ENCODE results near the gene TGM4. TPM values are rescaled to one million over a fixed set of nuclear protein-coding genes. Genes with fewer than 3 reads are reported as not detected.

The TGM4 gene
- total RNA-seq, 1 experiment from 2014 or later, result 0.14 TPM

DNA sequence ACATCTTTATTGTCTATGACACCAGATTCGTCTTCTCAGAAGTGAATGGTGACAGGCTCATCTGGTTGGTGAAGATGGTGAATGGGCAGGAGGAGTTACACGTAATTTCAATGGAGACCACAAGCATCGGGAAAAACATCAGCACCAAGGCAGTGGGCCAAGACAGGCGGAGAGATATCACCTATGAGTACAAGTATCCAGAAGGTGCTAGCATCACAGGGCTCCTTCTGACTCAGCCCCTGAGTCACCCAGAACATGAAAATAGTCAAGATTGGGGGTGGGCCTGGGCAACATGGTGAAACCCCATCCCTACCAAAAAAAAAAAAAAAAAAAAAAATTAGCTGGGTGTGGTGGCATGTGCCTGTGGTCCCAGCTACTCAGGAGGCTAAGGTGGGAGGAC is 32.6 kb downstream of the TGM4 start:
- CTCF ChIA-PET, result no interaction called here
- H3K27ac Mint-ChIP-seq (ENCODE audit: unreplicated experiment), result no peak overlapping the region
- H3K4me1 Mint-ChIP-seq (ENCODE audit: low read depth, unreplicated experiment), result no peaks in the 10 kb centered on the region
- no peaks in the 10 kb centered on the region for H3K9me3 Mint-ChIP-seq (ENCODE audit: low read depth, unreplicated experiment)
- no peaks in the 10 kb centered on the region for H3K36me3 Mint-ChIP-seq (ENCODE audit: insufficient read depth, unreplicated experiment)
- intact Hi-C loops (cut with micrococcal nuclease; ENCODE audit: unreplicated experiment), result no loop called here
- DNase-seq, result no peak
- TF ChIP-seq, protein P1, sequence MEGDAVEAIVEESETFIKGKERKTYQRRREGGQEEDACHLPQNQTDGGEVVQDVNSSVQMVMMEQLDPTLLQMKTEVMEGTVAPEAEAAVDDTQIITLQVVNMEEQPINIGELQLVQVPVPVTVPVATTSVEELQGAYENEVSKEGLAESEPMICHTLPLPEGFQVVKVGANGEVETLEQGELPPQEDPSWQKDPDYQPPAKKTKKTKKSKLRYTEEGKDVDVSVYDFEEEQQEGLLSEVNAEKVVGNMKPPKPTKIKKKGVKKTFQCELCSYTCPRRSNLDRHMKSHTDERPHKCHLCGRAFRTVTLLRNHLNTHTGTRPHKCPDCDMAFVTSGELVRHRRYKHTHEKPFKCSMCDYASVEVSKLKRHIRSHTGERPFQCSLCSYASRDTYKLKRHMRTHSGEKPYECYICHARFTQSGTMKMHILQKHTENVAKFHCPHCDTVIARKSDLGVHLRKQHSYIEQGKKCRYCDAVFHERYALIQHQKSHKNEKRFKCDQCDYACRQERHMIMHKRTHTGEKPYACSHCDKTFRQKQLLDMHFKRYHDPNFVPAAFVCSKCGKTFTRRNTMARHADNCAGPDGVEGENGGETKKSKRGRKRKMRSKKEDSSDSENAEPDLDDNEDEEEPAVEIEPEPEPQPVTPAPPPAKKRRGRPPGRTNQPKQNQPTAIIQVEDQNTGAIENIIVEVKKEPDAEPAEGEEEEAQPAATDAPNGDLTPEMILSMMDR (IDR thresholded peaks at IDR 0.05; ENCODE audit: unreplicated experiment), result no peak
- no peaks in the 10 kb centered on the region for H3K27me3 Mint-ChIP-seq (ENCODE audit: unreplicated experiment)
- no TSS peak for BruUV-seq (replicated peaks)
- H3K4me3 Mint-ChIP-seq (ENCODE audit: low read depth, unreplicated experiment), result no peak overlapping the region

DNA sequence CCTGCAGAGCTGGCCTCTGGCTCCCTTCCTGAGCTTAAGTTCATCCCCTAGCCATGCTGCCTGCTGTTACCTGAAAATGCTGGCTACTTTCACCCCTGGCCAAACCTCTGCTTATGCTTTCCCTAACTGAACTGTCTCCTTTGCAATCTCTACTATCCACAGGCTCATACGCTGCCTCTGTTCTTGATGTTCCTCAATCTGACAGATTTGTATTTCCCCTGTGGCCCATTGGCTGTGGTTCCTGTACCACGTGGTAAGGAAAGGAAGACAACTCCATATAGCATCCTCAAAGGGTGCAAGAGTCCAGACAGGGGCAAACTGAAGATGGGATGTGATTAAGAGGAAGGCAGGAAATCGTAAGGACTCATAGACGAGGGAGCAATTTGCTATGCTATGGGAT is 33.2 kb downstream of the TGM4 start:
- CTCF ChIA-PET, result no interaction called here
- Mint-ChIP-seq H3K27me3 (ENCODE audit: unreplicated experiment) (no peaks in the 10 kb centered on the region), H3K9me3 (ENCODE audit: low read depth, unreplicated experiment) (no peaks in the 10 kb centered on the region), H3K4me1 (ENCODE audit: low read depth, unreplicated experiment) (no peaks in the 10 kb centered on the region), H3K36me3 (ENCODE audit: insufficient read depth, unreplicated experiment) (no peaks in the 10 kb centered on the region), H3K27ac (ENCODE audit: unreplicated experiment) (no peak overlapping the region), H3K4me3 (ENCODE audit: low read depth, unreplicated experiment) (no peak overlapping the region)
- TF ChIP-seq, protein P1 (IDR thresholded peaks at IDR 0.05; ENCODE audit: unreplicated experiment), result no peak
- intact Hi-C loops (cut with micrococcal nuclease; ENCODE audit: unreplicated experiment), result no loop called here
- no peak for DNase-seq
- BruUV-seq (replicated peaks), result no TSS peak

DNA sequence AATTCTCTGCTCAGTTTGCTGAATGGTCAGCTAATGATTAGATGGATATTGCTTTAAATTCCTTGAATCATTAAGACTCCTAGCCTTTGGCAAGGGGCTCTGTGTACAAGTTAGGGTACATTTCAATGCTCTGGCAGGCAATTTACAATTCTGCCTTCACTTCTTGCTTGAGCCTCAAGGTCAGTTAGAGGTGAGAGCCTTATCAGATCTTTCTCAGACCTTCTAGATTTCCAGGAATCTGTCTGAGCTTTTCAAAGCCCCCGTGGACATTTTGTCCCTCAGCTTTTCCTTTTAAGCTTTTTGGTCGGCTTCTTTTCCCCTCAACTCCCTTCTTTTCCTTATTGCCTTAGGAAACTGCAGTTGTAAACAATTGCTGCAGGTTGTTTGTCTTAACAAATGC is 34.7 kb downstream of the TGM4 start:
- H3K27ac Mint-ChIP-seq (ENCODE audit: unreplicated experiment), result no peak overlapping the region
- BruUV-seq (replicated peaks), result no TSS peak
- DNase-seq, result no peak
- H3K4me1 Mint-ChIP-seq (ENCODE audit: low read depth, unreplicated experiment), result no peaks in the 10 kb centered on the region
- no peak overlapping the region for H3K4me3 Mint-ChIP-seq (ENCODE audit: low read depth, unreplicated experiment)
- H3K9me3 Mint-ChIP-seq (ENCODE audit: low read depth, unreplicated experiment), result no peaks in the 10 kb centered on the region
- peaks cover 4% of the 10 kb centered on the region for H3K36me3 Mint-ChIP-seq (ENCODE audit: insufficient read depth, unreplicated experiment)
- TF ChIP-seq, protein P1 (IDR thresholded peaks at IDR 0.05; ENCODE audit: unreplicated experiment), result no peak
- no peaks in the 10 kb centered on the region for H3K27me3 Mint-ChIP-seq (ENCODE audit: unreplicated experiment)
- CTCF ChIA-PET, result no interaction called here
- intact Hi-C loops (cut with micrococcal nuclease; ENCODE audit: unreplicated experiment), result no loop called here

DNA sequence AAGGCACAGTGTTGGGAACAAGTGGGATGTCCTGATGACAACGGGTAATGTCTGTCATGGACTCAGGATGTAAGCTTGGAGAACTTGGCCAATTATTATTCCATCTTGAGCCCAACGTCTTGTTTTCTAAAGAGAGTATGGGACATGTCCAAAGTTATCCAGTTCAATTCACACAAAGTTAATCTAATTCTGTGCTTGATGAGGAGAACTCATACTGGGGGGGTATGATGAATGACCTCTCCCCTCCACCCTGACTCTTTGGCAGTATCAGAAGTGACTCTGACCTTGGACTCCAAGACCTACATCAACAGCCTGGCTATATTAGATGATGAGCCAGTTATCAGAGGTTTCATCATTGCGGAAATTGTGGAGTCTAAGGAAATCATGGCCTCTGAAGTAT is 36.3 kb downstream of the TGM4 start:
- intact Hi-C loops (cut with micrococcal nuclease; ENCODE audit: unreplicated experiment), result loop anchor here (10.0 kb wide), 1 partner anchor 76 kb away; no protein-coding TSS in a partner anchor

More for the DNA sequence above, 36.3 kb downstream of the TGM4 start:
- Mint-ChIP-seq H3K4me3 (ENCODE audit: low read depth, unreplicated experiment) (no peak overlapping the region), H3K27me3 (ENCODE audit: unreplicated experiment) (no peaks in the 10 kb centered on the region), H3K9me3 (ENCODE audit: low read depth, unreplicated experiment) (no peaks in the 10 kb centered on the region), H3K4me1 (ENCODE audit: low read depth, unreplicated experiment) (no peaks in the 10 kb centered on the region), H3K27ac (ENCODE audit: unreplicated experiment) (no peak overlapping the region), H3K36me3 (ENCODE audit: insufficient read depth, unreplicated experiment) (peaks cover 4% of the 10 kb centered on the region)
- TF ChIP-seq, protein P1 (IDR thresholded peaks at IDR 0.05; ENCODE audit: unreplicated experiment), result no peak
- no peak for DNase-seq
- BruUV-seq (replicated peaks), result no TSS peak
- CTCF ChIA-PET, result no interaction called here
